Adrenal gland (tissue), 12 donors: ENCODE measurements around the gene SSBP3. TPM values are rescaled to one million over a fixed set of nuclear protein-coding genes. Genes with fewer than 3 reads are reported as not detected.
A peak's percentile ranks its signal among the peaks of the same experiment; 100 is the strongest.

ENCODE experiments used
- DNase-seq, 7 donors: peaks; one replicate each; pipeline ENCODE4 v3.0.0-alpha.2; 2019 to 2020
- H3K27ac ChIP-seq, 5 donors: fragments of 200-600 bp; sonication (generic) in 4 of 5; 1 replicate in 3 of 5; 2 replicates in 2 of 5; pipeline versions ENCODE4 v1.5.1 to v1.8.0; 2016 to 2020; ENCODE audit warnings: mild to moderate bottlenecking in 1 of 5
- H3K27me3 ChIP-seq: fragments of 200-600 bp; 2 replicates; pipeline ENCODE4 v1.8.0; 2021
- H3K36me3 ChIP-seq, 2 donors: fragments of 200-600 bp; replicated peaks in 1 of 2; 1 replicate in 1 of 2; 2 replicates in 1 of 2; pipeline versions ENCODE4 v1.5.1 to v1.8.0; 2018 to 2022
- H3K4me1 ChIP-seq, 2 donors: fragments of 200-600 bp; replicated peaks in 1 of 2; 1 replicate in 1 of 2; 2 replicates in 1 of 2; pipeline versions ENCODE4 v1.5.1 to v1.8.0; 2018 to 2021
- H3K4me3 ChIP-seq, 4 donors: fragments of 200-600 bp; sonication (generic) in 3 of 4; one replicate each; pipeline ENCODE4 v1.5.1; 2016 to 2018
- H3K9me3 ChIP-seq, 3 donors: fragments of 200-600 bp; sonication (generic) in 1 of 3; replicated peaks in 1 of 3; 1 replicate in 2 of 3; 2 replicates in 1 of 3; pipeline versions ENCODE4 v1.5.1 to v1.8.0; 2016 to 2021
- POLR2A ChIP-seq, 2 donors: fragments of 450-650 bp; IDR thresholded peaks; one replicate each; pipeline ENCODE4 v1.6.1; 2017; ENCODE audit warnings: antibody characterized with exemption in 2 of 2, mild to moderate bottlenecking in 2 of 2, moderate library complexity in 1 of 2
- WGBS, 4 donors: extraction: QIAGEN DNeasy Blood & Tissue Kit in 2 of 4; methylation state at CpG; one replicate each; pipeline versions ENCODE4 v1.1.5 to v1.1.7; 2013 to 2017; 5-methylcytosine and 5-hydroxymethylcytosine counted together
- intact Hi-C, 2 donors: fragments of 100-400 bp; cut with DNase I; formaldehyde crosslinking; loops; one replicate each; pipeline versions ENCODE4 v1.14.1 to v1.15.0; 2022 to 2023
- polyA plus RNA-seq, 3 donors: library from polyadenylated mRNA; stranded (reverse); fragments of 200-250 nt in 2 of 3; fragments of 350-450 nt in 1 of 3; fragmentation: Illumina TruSeq in 1 of 3; extraction: RNeasy Lipid Tissue Mini Kit (QIAGEN cat#74804) in 1 of 3; gene quantifications; one replicate each; pipeline ENCODE4 v1.2.3, GENCODE V29; 2013 to 2014
- total RNA-seq, 9 donors: library from RNA; depleted of rRNA in 4 of 9; stranded (reverse); fragments of >200 nt in 4 of 9; fragments of 120-200 nt in 1 of 9; fragmentation: NEBNext Ultra II Directional in 1 of 9; extraction: Animal tissue kit (Norgen Biotek cat#: 25700) in 1 of 9; gene quantifications; one replicate each; pipeline versions ENCODE4 v1.1.0 to v1.2.4, GENCODE V29; 2013 to 2023
- TF ChIP-seq, protein P1 (sequence below), 6 experiments: fragments of 450-650 bp in 4 of 6; fragments of 200-600 bp in 2 of 6; sonication (generic) in 1 of 6; IDR thresholded peaks; 1 replicate in 5 of 6; 2 replicates in 1 of 6; pipeline versions ENCODE4 v1.5.1 to v1.8.0; 2016 to 2021; ENCODE audit warnings: antibody characterized with exemption in 6 of 6, mild to moderate bottlenecking in 2 of 6, moderate library complexity in 1 of 6
- donor health status: healthy with polysubstance abuse.
- donor health status: Bipolar disorder and iron deficiency.
- donor health status: DM: yes; HTN: yes; CAD: no.
- donor health status: DM: no; HTN: no; CAD: no.
- donor health status: DM: no; HTN: no; CAD: no.
- donor health status: DM: yes; HTN: yes; CAD: no.

Gene SSBP3
- total and polyA plus RNA-seq, 12 donors, result 15.3 to 150 (median 66.0) TPM

DNA sequence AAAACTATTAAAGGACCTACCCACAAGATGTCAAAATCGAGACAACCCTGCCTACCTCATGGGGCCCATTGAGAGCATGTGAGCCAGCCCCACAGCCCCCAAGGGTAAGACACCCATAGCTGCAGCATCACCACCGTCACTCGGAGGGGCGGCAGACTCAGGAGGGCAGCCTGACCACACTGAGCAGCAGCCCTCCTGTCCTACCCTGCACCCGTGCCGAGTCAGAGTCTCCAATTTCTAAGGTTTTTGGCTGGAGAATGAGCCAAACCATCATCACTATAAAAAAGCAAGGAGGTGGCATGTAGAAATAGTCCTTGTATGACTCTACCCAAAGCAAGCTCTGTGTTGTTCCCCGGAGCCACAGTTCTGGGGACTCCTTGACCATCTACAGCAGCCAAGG is 94.7 kb downstream of the SSBP3 start:
- Histone ChIP-seq H3K4me1 (peaks cover 9 to 38% of the 10 kb centered on the region in 2 donors), H3K27ac (peak overlapping the region in 2 of 5 donors; percentile 77 to 91), H3K36me3 (no peaks in the 10 kb centered on the region), H3K4me3 (no peak overlapping the region), H3K27me3 (no peaks in the 10 kb centered on the region), H3K9me3 (no peaks in the 10 kb centered on the region)
- 90 to 96% (median 93%) methylated on average over 5 to 7 of the region's 7 CpGs for WGBS, 4 donors
- TF ChIP-seq, protein P1, sequence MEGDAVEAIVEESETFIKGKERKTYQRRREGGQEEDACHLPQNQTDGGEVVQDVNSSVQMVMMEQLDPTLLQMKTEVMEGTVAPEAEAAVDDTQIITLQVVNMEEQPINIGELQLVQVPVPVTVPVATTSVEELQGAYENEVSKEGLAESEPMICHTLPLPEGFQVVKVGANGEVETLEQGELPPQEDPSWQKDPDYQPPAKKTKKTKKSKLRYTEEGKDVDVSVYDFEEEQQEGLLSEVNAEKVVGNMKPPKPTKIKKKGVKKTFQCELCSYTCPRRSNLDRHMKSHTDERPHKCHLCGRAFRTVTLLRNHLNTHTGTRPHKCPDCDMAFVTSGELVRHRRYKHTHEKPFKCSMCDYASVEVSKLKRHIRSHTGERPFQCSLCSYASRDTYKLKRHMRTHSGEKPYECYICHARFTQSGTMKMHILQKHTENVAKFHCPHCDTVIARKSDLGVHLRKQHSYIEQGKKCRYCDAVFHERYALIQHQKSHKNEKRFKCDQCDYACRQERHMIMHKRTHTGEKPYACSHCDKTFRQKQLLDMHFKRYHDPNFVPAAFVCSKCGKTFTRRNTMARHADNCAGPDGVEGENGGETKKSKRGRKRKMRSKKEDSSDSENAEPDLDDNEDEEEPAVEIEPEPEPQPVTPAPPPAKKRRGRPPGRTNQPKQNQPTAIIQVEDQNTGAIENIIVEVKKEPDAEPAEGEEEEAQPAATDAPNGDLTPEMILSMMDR (IDR thresholded peaks at IDR 0.05), result no peak
- TF ChIP-seq POLR2A (IDR thresholded peaks at IDR 0.05), result no peak
- intact Hi-C loops, result loop anchor here in 1 of 2 donors (10.0 kb wide), 1 partner anchor 83 kb away; no protein-coding TSS in a partner anchor
- DNase-seq, result no peak

DNA sequence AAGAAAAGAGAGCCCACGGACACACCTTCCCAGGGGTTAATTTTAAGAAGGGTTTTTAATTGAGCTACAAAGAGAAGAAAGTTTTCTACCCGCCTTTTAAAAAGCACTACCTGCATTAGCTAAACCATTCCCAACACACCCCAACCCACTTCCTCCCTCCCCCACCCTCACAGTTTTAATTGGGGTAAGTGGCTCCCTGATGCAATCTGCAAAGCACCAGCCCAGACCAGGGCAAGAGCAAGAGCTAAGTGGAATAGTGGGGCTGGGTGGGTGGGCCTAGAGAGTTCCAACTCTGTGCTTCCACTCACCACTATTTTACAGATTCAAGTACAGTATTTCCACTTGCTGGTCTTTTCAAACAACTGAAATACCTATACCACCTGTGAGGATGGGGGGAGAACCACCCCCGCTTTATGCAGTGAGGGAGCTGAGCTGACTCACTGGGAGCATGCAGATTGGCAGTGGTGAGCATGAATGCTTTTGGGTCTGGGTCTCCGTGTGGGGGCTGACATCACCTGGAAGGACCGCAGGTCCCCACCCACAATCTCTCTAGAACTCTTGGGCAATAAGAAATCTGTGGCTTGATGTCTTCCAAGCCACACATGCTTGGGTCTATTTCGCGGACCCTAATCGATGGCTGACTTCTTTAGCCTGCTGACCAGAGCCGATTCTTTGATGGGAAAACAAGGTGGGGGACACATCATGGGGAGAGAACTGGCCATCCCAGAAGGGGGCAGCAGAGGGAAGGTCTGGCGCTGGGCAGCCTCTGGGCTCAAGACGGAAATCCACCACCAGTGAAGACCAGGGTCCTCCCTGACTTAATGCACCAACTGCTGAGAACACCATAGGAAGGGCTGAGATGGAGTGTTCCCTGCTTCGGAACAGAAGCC is 95.5 kb downstream of the SSBP3 start:
- no peak for TF ChIP-seq POLR2A (IDR thresholded peaks at IDR 0.05)
- TF ChIP-seq, protein P1 (IDR thresholded peaks at IDR 0.05), result peak; percentile 13 to 64 (median 54)
- WGBS, 4 donors, result 74 to 83% (median 75%) methylated on average over 12 of the region's 12 CpGs
- Histone ChIP-seq H3K4me3 (no peak overlapping the region), H3K9me3 (no peaks in the 10 kb centered on the region), H3K4me1 (peaks cover 9 to 38% of the 10 kb centered on the region in 2 donors), H3K36me3 (no peaks in the 10 kb centered on the region), H3K27ac (peak overlapping the region in 2 of 5 donors; percentile 77 to 91), H3K27me3 (no peaks in the 10 kb centered on the region)
- peak in 6 of 7 donors; percentile 53 to 82 (median 62) for DNase-seq
- intact Hi-C loops, result loop anchor here in 1 of 2 donors (10.0 kb wide), 1 partner anchor 84 kb away; no protein-coding TSS in a partner anchor

DNA sequence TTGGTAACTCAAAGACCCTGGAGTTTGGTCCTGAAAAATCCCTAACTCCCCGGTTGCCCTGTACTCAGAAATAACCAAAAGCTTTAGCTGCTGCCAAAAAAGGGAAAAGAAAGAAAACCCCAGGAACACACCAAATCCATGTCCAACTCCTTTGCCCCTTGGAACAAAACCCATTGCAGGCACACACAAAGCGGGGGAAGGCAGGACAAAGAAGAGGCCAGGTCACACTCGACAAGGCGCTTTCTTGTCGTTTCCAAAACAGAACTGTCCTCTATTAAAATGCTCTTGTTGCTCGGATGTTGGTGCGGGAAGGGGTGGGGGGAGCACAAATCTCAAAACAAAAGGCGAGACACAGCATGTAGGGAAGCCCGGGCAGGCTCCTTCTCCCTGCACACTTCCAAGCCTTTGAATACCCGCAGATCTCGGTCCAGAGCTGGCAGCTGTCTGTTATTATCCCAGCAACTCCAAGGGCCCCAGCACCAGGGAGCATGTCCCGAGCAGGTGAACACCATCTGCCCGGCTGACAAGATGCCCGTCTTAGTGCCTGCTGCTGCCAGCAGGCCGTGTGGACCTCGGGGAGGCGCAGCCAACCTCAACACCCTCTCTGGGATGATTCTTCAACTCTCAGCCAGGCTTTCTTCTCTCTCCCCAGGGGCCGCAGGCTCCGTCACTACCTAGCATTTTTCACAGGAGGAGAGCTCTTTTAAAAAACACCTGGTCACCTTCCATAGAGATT is 96.4 kb downstream of the SSBP3 start:
- intact Hi-C loops, result loop anchor here in 1 of 2 donors (10.0 kb wide), 2 partner anchors 85 to 185 kb away; no protein-coding TSS in a partner anchor
- WGBS, 4 donors, result 70 to 82% (median 77%) methylated on average over 15 to 19 of the region's 19 CpGs
- Histone ChIP-seq H3K4me3 (no peak overlapping the region), H3K27me3 (no peaks in the 10 kb centered on the region), H3K27ac (peak overlapping the region in 1 of 5 donors; percentile 77), H3K9me3 (no peaks in the 10 kb centered on the region), H3K36me3 (no peaks in the 10 kb centered on the region), H3K4me1 (peaks cover 4 to 29% of the 10 kb centered on the region in 2 donors)
- TF ChIP-seq, protein P1 (IDR thresholded peaks at IDR 0.05), result no peak
- no peak for TF ChIP-seq POLR2A (IDR thresholded peaks at IDR 0.05)
- DNase-seq, result no peak

DNA sequence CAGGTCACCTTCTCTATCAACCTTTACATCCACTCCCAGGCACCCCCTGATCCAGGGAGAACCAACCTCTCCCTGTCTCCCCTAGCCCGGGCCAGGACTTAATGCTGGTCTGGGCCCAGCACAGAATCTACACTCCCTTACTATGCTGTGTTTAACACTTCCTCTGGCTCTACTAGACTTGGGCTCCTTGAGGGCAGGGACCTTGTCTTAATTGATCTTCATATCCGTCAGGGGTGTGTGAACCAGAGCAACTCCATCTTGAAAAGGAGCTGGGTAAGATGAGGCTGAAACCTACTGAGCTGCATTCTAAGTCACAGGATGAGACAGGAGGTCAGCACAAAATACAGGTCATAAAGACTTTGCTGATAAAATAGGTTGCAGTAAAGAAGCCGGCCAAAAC is 98.9 kb downstream of the SSBP3 start:
- no peak for DNase-seq
- WGBS, 4 donors, result 97 to 100% (median 98%) methylated on average over 3 of the region's 3 CpGs
- intact Hi-C loops, result loop anchor here in 1 of 2 donors (10.0 kb wide), 1 partner anchor 187 kb away; no protein-coding TSS in a partner anchor
- Histone ChIP-seq H3K36me3 (no peaks in the 10 kb centered on the region), H3K27me3 (no peaks in the 10 kb centered on the region), H3K4me3 (no peak overlapping the region), H3K27ac (no peak overlapping the region), H3K9me3 (no peaks in the 10 kb centered on the region), H3K4me1 (peaks cover 0 to 22% of the 10 kb centered on the region in 2 donors)
- TF ChIP-seq, protein P1 (IDR thresholded peaks at IDR 0.05), result no peak
- TF ChIP-seq POLR2A (IDR thresholded peaks at IDR 0.05), result no peak
